HEK293 (cell line): ENCODE measurements around the gene CCN2.

ENCODE experiments used
- CTCF ChIA-PET: fragments of 350-600 bp; formaldehyde crosslinking; extraction: SDS; loops from one replicate; lab custom pipeline; 2021; ENCODE audit warnings: antibody characterized with exemption; lab: Yijun Ruan, JAX
- POLR2A ChIA-PET: fragments of 300-600 bp; formaldehyde crosslinking; extraction: SDS; loops from one replicate; lab custom pipeline; 2020; ENCODE audit warnings: antibody characterized with exemption, inconsistent platforms; lab: Yijun Ruan, JAX
- H3K27ac ChIP-seq: fragments of 200-500 bp; sonication (Bioruptor generic); 2 replicates; pipeline ENCODE4 v1.5.1; 2014; ENCODE audit warnings: low read depth, low read length, control low read depth, inconsistent platforms; ENCODE audit errors: extremely low read depth
- H3K36me3 ChIP-seq, 2 experiments: fragments of 200-500 bp in 1 of 2; sonication (Bioruptor generic) in 1 of 2; 1 replicate in 1 of 2; 2 replicates in 1 of 2; pipeline ENCODE4 v1.5.1; 2014 to 2017; ENCODE audit warnings: inconsistent platforms in 2 of 2, low read length in 2 of 2; ENCODE audit not compliant: control insufficient read depth in 2 of 2, insufficient read depth in 1 of 2
- H3K4me1 ChIP-seq: fragments of 200-500 bp; sonication (Bioruptor generic); 2 replicates; pipeline ENCODE4 v1.5.1; 2014; ENCODE audit warnings: mild to moderate bottlenecking, low read length, inconsistent platforms; ENCODE audit not compliant: control insufficient read depth, insufficient read depth
- H3K4me3 ChIP-seq: 2 replicates; pipeline ENCODE4 v1.5.1; 2011; ENCODE audit warnings: low read depth, mild to moderate bottlenecking, control low read depth, low read length, moderate library complexity
- H3K9me3 ChIP-seq: fragments of 200-500 bp; sonication (Bioruptor generic); 2 replicates; pipeline ENCODE4 v1.5.1; 2014; ENCODE audit warnings: low read depth, low read length, inconsistent platforms; ENCODE audit not compliant: control insufficient read depth, insufficient read depth
- ATF2 ChIP-seq: fragments of 450-650 bp; formaldehyde crosslinking; IDR thresholded peaks from 2 replicates; pipeline ENCODE4 v1.5.1; 2016; ENCODE audit warnings: missing biosample characterization, missing genetic modification characterization, low read depth
- ELK4 ChIP-seq: IDR thresholded peaks from 2 replicates; pipeline ENCODE4 v1.6.1; 2011; ENCODE audit warnings: mild to moderate bottlenecking, low read depth, low read length, borderline replicate concordance
- GLI4 ChIP-seq: fragments of 450-650 bp; formaldehyde crosslinking; IDR thresholded peaks from 2 replicates; pipeline ENCODE4 v1.5.1; 2016; ENCODE audit warnings: missing biosample characterization, missing genetic modification characterization
- KLF17 ChIP-seq: fragments of 450-650 bp; formaldehyde crosslinking; IDR thresholded peaks from 2 replicates; pipeline ENCODE4 v1.5.1; 2016; ENCODE audit warnings: missing biosample characterization, missing genetic modification characterization
- KLF7 ChIP-seq: fragments of 450-650 bp; formaldehyde crosslinking; IDR thresholded peaks from 2 replicates; pipeline ENCODE4 v1.5.1; 2016; ENCODE audit warnings: missing biosample characterization, missing genetic modification characterization, borderline replicate concordance
- MEIS1 ChIP-seq: sonication (generic); formaldehyde crosslinking; IDR thresholded peaks from 2 replicates; pipeline ENCODE4 v1.8.1; 2022; ENCODE audit warnings: missing genetic modification reagents, mild to moderate bottlenecking, borderline replicate concordance
- ZBTB17 ChIP-seq: fragments of 450-650 bp; formaldehyde crosslinking; IDR thresholded peaks from 2 replicates; pipeline ENCODE4 v1.5.1; 2016; ENCODE audit warnings: missing biosample characterization, missing genetic modification characterization
- ZNF302 ChIP-seq: fragments of 450-650 bp; formaldehyde crosslinking; IDR thresholded peaks from 2 replicates; pipeline ENCODE4 v1.5.1; 2016; ENCODE audit warnings: missing biosample characterization, missing genetic modification characterization, low read depth
- ZNF341 ChIP-seq: fragments of 450-650 bp; formaldehyde crosslinking; IDR thresholded peaks from 2 replicates; pipeline ENCODE4; 2016; ENCODE audit warnings: low read depth, missing biosample characterization, missing genetic modification characterization
- ZNF394 ChIP-seq: fragments of 450-650 bp; formaldehyde crosslinking; IDR thresholded peaks from 2 replicates; pipeline ENCODE4 v1.5.1; 2016; ENCODE audit warnings: missing biosample characterization, missing genetic modification characterization, mild to moderate bottlenecking, moderate library complexity, borderline replicate concordance
- ZNF585B ChIP-seq: fragments of 450-650 bp; formaldehyde crosslinking; IDR thresholded peaks from 2 replicates; pipeline ENCODE4 v1.5.1; 2016; ENCODE audit warnings: missing biosample characterization, missing genetic modification characterization
- ZNF654 ChIP-seq: fragments of 450-650 bp; formaldehyde crosslinking; IDR thresholded peaks from 2 replicates; pipeline ENCODE4 v1.5.1; 2016; ENCODE audit warnings: low read depth, missing biosample characterization, missing genetic modification characterization
- TF ChIP-seq, protein P1 (sequence below): fragments of 450-650 bp; formaldehyde crosslinking; IDR thresholded peaks from 2 replicates; pipeline ENCODE4; 2016; ENCODE audit warnings: missing biosample characterization, missing genetic modification characterization
- TF ChIP-seq, protein P2 (sequence below): fragments of 450-650 bp; formaldehyde crosslinking; IDR thresholded peaks from 2 replicates; pipeline ENCODE4 v1.5.1; 2016; ENCODE audit warnings: missing biosample characterization, missing genetic modification characterization

CCN2 gene

DNA sequence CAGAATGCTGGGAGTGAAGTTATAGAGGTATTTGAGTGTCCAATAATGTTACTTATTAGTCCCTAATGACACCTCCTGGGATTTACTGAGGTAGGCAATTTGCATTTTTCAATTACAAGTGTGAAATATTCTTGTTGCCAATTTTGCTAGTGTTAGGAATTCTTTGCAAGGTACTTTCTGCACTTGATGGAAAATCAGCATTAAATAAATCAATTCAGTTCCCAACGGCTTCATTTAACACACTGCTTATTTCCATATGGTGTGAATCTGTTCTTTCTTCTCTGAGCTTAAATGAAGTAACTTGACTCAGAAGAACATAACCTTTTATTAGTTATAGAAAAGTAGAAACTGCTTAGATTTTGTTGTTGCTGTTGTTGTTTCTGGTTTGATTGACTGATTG lies 21.2 kb downstream of the CCN2 start:
- H3K27ac ChIP-seq, result no peak overlapping the region
- no peak for TF ChIP-seq ZNF302 (tag by site-specific recombination)
- no peak for TF ChIP-seq ATF2 (tag by site-specific recombination)
- TF ChIP-seq KLF7 (tag by site-specific recombination), result no peak
- TF ChIP-seq ZBTB17 (tag by site-specific recombination), result no peak
- TF ChIP-seq ZNF585B, result no peak
- TF ChIP-seq ZNF341 (tag by site-specific recombination), result no peak
- H3K36me3 ChIP-seq, result no peaks in the 10 kb centered on the region
- H3K4me3 ChIP-seq, result no peak overlapping the region
- no peaks in the 10 kb centered on the region for H3K9me3 ChIP-seq
- POLR2A ChIA-PET, result interaction anchor here (2.2 kb wide), 1 partner anchor 22 kb away, joined by 10 read pairs; the partner anchor contains the start of gene CCN2
- CTCF ChIA-PET, result interaction anchor here (0.5 to 4.0 kb wide), 15 partner anchors 8 to 371 kb away, joined by 3 to 19 read pairs (median 3); partner anchors contain the start of gene CCN2
- H3K4me1 ChIP-seq, result no peaks in the 10 kb centered on the region

DNA sequence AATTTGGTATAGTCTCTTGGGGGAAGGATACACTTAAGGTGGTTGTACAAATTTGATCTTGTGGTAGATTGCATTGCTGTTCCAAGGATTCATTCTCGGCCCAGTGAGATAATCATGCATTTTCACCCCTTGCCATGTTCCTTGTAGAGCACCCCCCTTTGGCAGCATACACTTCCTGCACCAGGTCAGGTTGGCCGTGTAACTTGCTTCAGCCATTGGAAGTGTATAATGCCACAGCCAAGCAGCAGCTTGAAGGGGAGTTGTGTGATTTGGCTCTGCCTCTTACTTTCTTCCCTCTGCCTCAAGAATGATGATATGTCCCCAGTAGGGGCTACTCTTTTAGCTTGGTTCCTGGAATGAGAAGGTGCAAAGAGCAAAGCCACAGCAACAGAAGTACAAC lies 21.9 kb downstream of the CCN2 start:
- TF ChIP-seq ELK4, result no peak
- no peak for TF ChIP-seq ZNF394 (tag by site-specific recombination)
- TF ChIP-seq, protein P1, sequence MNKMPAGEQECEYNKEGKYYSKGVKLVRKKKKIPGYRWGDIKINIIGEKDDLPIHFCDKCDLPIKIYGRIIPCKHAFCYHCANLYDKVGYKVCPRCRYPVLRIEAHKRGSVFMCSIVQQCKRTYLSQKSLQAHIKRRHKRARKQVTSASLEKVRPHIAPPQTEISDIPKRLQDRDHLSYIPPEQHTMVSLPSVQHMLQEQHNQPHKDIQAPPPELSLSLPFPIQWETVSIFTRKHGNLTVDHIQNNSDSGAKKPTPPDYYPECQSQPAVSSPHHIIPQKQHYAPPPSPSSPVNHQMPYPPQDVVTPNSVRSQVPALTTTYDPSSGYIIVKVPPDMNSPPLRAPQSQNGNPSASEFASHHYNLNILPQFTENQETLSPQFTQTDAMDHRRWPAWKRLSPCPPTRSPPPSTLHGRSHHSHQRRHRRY (tag by site-specific recombination), result no peak
- no peak for TF ChIP-seq KLF17
- Histone ChIP-seq H3K4me3 (no peak overlapping the region), H3K4me1 (no peaks in the 10 kb centered on the region), H3K27ac (no peak overlapping the region), H3K9me3 (no peaks in the 10 kb centered on the region), H3K36me3 (no peaks in the 10 kb centered on the region)
- POLR2A ChIA-PET, result no interaction called here
- CTCF ChIA-PET, result interaction anchor here (0.7 to 7.1 kb wide), 7 partner anchors 14 to 350 kb away, joined by 3 to 113 read pairs (median 12); partner anchors contain the start of gene CCN2

DNA sequence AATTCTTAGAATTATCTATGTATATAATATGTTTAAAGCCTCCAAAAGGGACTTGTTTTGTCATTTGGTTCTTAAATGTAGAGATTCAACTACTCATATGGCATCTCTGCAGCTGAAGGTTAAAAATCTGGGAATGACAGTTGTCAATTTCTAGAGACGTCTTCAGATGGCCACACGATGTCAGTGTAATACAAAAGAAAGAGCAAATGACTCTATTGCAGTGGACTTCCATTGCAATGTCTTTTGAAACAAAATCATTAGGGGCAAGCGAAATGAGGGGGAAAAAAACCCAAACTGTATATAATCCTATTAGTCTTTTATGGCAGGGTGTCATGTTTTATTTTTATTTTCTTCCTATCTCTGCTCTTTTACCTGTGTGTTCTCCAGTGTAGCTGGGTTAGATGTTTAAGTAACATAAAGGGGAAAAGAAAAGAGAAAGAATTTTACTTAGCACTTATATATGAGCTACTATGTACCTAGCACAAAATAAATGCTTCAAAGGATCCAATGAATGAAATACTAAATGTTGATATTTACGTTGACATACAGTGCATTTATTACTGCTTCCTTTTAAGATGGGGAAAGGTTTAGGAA lies 26.2 kb downstream of the CCN2 start:
- ChIA-PET POLR2A (interaction anchor here (0.7 to 2.0 kb wide), 4 partner anchors 21 to 30 kb away, joined by 3 to 9 read pairs (median 3); partner anchors contain the start of gene CCN2), CTCF (interaction anchor here (0.6 to 7.1 kb wide), 101 partner anchors 9 to 1814 kb away, joined by 3 to 163 read pairs (median 5); partner anchors contain the start of genes CCN2 and MED23)
- TF ChIP-seq ATF2 (tag by site-specific recombination), result no peak
- TF ChIP-seq, protein P2, sequence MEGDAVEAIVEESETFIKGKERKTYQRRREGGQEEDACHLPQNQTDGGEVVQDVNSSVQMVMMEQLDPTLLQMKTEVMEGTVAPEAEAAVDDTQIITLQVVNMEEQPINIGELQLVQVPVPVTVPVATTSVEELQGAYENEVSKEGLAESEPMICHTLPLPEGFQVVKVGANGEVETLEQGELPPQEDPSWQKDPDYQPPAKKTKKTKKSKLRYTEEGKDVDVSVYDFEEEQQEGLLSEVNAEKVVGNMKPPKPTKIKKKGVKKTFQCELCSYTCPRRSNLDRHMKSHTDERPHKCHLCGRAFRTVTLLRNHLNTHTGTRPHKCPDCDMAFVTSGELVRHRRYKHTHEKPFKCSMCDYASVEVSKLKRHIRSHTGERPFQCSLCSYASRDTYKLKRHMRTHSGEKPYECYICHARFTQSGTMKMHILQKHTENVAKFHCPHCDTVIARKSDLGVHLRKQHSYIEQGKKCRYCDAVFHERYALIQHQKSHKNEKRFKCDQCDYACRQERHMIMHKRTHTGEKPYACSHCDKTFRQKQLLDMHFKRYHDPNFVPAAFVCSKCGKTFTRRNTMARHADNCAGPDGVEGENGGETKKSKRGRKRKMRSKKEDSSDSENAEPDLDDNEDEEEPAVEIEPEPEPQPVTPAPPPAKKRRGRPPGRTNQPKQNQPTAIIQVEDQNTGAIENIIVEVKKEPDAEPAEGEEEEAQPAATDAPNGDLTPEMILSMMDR (tag by site-specific recombination), result 0 out of 2 replicates have a peak, but pooled peaks have one; percentile 24
- 0 out of 2 replicates have a peak, but pooled peaks have one; percentile 20 for TF ChIP-seq MEIS1 (CRISPR knock-in tag)
- no peak for TF ChIP-seq GLI4 (tag by site-specific recombination)
- peak; percentile 88 for TF ChIP-seq ZNF654
- Histone ChIP-seq H3K4me1 (no peaks in the 10 kb centered on the region), H3K27ac (no peak overlapping the region), H3K4me3 (no peak overlapping the region), H3K36me3 (no peaks in the 10 kb centered on the region), H3K9me3 (no peaks in the 10 kb centered on the region)
